Testis (tissue), 3 donors: Measurements from ENCODE around the gene LGALS13. TPM values are rescaled to one million over a fixed set of nuclear protein-coding genes. Genes with fewer than 3 reads are reported as not detected.
"Not testable (repeated sequence)": the region's sequence is repeated elsewhere in the genome, so short reads cannot be mapped to it uniquely, and the experiment has no call there.

Source experiments
- DNase-seq: peaks from one replicate; pipeline ENCODE4 v3.0.0-alpha.2; 2019
- H3K27ac ChIP-seq, 2 donors: fragments of 200-600 bp; sonication (generic); one replicate each; pipeline ENCODE4 v1.5.1; 2019
- H3K27me3 ChIP-seq: fragments of 200-600 bp; sonication (generic); one replicate; pipeline ENCODE4 v1.5.1; 2019
- H3K36me3 ChIP-seq: fragments of 200-600 bp; sonication (generic); one replicate; pipeline ENCODE4 v1.5.1; 2017; ENCODE audit warnings: low read depth; ENCODE audit errors: missing control alignments
- H3K4me1 ChIP-seq: fragments of 200-600 bp; sonication (generic); one replicate; pipeline ENCODE4 v1.5.1; 2019
- H3K4me3 ChIP-seq, 2 donors: fragments of 200-600 bp; sonication (generic); one replicate each; pipeline ENCODE4 v1.5.1; 2017 to 2019
- H3K9me3 ChIP-seq: fragments of 200-600 bp; sonication (generic); one replicate; pipeline ENCODE4 v1.5.1; 2017
- CTCF ChIP-seq, 3 experiments: fragments of 450-650 bp in 2 of 3; fragments of 200-600 bp in 1 of 3; sonication (generic) in 1 of 3; IDR thresholded peaks; one replicate each; pipeline ENCODE4 v1.5.1; 2016 to 2019; ENCODE audit warnings: antibody characterized with exemption in 3 of 3, mild to moderate bottlenecking in 2 of 3, moderate library complexity in 1 of 3
- POLR2A ChIP-seq: fragments of 450-650 bp; IDR thresholded peaks from one replicate; pipeline ENCODE4 v1.6.1; 2017; ENCODE audit warnings: antibody characterized with exemption, mild to moderate bottlenecking, moderate library complexity
- WGBS, 2 donors: methylation state at CpG; one replicate each; pipeline ENCODE4 v1.1.5; 2018; 5-methylcytosine and 5-hydroxymethylcytosine counted together
- intact Hi-C: fragments of 100-400 bp; cut with DNase I; formaldehyde crosslinking; loops from one replicate; pipeline ENCODE4 v1.15.1; 2023; ENCODE audit warnings: low total_unique reads
- polyA plus RNA-seq: library from polyadenylated mRNA; stranded (reverse); fragments of 350-450 nt; fragmentation: Illumina TruSeq; extraction: RNeasy Lipid Tissue Mini Kit (QIAGEN cat#74804); gene quantifications from one replicate; pipeline ENCODE4 v1.2.3, GENCODE V29; 2014; ENCODE audit warnings: low read depth, low replicate concordance; ENCODE audit not compliant: insufficient read depth
- total RNA-seq, 2 donors: library from RNA; depleted of rRNA; stranded (reverse); fragments of >200 nt; gene quantifications; one replicate each; pipeline ENCODE4 v1.2.3, GENCODE V29; 2016

Gene LGALS13
- total and polyA plus RNA-seq, 3 donors from 2014 or later, result not detected

GRCh38 chr19:39607021-39607420 is 4.7 kb downstream of the LGALS13 start:
- Histone ChIP-seq H3K9me3 (no peaks in the 10 kb centered on the region), H3K4me1 (no peaks in the 10 kb centered on the region), H3K27me3 (no peaks in the 10 kb centered on the region), H3K36me3 (no peaks in the 10 kb centered on the region), H3K4me3 (no peak overlapping the region), H3K27ac (no peak overlapping the region)
- DNase-seq, result no peak
- TF ChIP-seq POLR2A, result no peak
- TF ChIP-seq CTCF (IDR thresholded peaks at IDR 0.05), result no peak
- intact Hi-C loops, result no loop called here
- 82 to 87% methylated on average over 9 of the region's 9 CpGs for WGBS, 2 donors

- H3K27ac ChIP-seq, result no peak overlapping the region
- H3K27me3 ChIP-seq, result no peaks in the 10 kb centered on the region
- H3K4me3 ChIP-seq, result no peak overlapping the region
- TF ChIP-seq CTCF (IDR thresholded peaks at IDR 0.05) (no peak), POLR2A (no peak)
- 68% methylated on average over 6 of the region's 6 CpGs for WGBS, 2 donors
- H3K4me1 ChIP-seq, result no peaks in the 10 kb centered on the region
- DNase-seq, result no peak
- no peaks in the 10 kb centered on the region for H3K9me3 ChIP-seq
- H3K36me3 ChIP-seq, result no peaks in the 10 kb centered on the region
- intact Hi-C loops, result no loop called here
Observed at GRCh38 chr19:39607561-39607960, 5.2 kb downstream of the LGALS13 start.

- Histone ChIP-seq H3K4me3 (no peak overlapping the region), H3K36me3 (no peaks in the 10 kb centered on the region), H3K27me3 (no peaks in the 10 kb centered on the region), H3K27ac (no peak overlapping the region), H3K4me1 (no peaks in the 10 kb centered on the region), H3K9me3 (no peaks in the 10 kb centered on the region)
- no peak for TF ChIP-seq CTCF (IDR thresholded peaks at IDR 0.05)
- TF ChIP-seq POLR2A, result no peak
- WGBS, 2 donors, result 58 to 63% methylated on average over 2 of the region's 2 CpGs
- intact Hi-C loops, result no loop called here
- DNase-seq, result no peak
Observed at GRCh38 chr19:39613597-39613996, 11.3 kb downstream of the LGALS13 start.

- Histone ChIP-seq H3K4me3 (no peak overlapping the region), H3K4me1 (no peaks in the 10 kb centered on the region), H3K27me3 (no peaks in the 10 kb centered on the region), H3K36me3 (no peaks in the 10 kb centered on the region), H3K27ac (no peak overlapping the region), H3K9me3 (no peaks in the 10 kb centered on the region)
- 13 to 35% methylated on average over 1 of the region's 1 CpG for WGBS, 2 donors
- no peak for DNase-seq
- intact Hi-C loops, result no loop called here
- no peak for TF ChIP-seq CTCF (IDR thresholded peaks at IDR 0.05)
- no peak for TF ChIP-seq POLR2A
Observed at GRCh38 chr19:39617745-39618144, 15.4 kb downstream of the LGALS13 start.

GRCh38 chr19:39623946-39624345 is 21.6 kb downstream of the LGALS13 start:
- Histone ChIP-seq H3K4me1 (no peaks in the 10 kb centered on the region), H3K9me3 (no peaks in the 10 kb centered on the region), H3K27ac (no peak overlapping the region), H3K4me3 (no peak overlapping the region), H3K36me3 (no peaks in the 10 kb centered on the region), H3K27me3 (no peaks in the 10 kb centered on the region)
- no peak for DNase-seq
- intact Hi-C loops, result no loop called here
- TF ChIP-seq POLR2A, result no peak
- no peak for TF ChIP-seq CTCF (IDR thresholded peaks at IDR 0.05)
- 24 to 61% methylated on average over 2 to 5 of the region's 5 CpGs for WGBS, 2 donors

GRCh38 chr19:39627631-39628030 is 25.3 kb downstream of the LGALS13 start:
- H3K9me3 ChIP-seq, H3K27me3 ChIP-seq, intact Hi-C loops, H3K36me3 ChIP-seq, DNase-seq, H3K4me3 ChIP-seq, H3K4me1 ChIP-seq, H3K27ac ChIP-seq: not testable (repeated sequence)
- 61 to 65% methylated on average over 2 of the region's 2 CpGs for WGBS, 2 donors
